Naive thymus-derived CD4-positive, alpha-beta T cell (primary cell): ENCODE data around the gene SEMA4F. TPM values are rescaled to one million over a fixed set of nuclear protein-coding genes. Genes with fewer than 3 reads are reported as not detected.

Source experiments
- ATAC-seq: fragments of 150-1000 bp; cut with Tn5 transposase; 2 replicates; pipeline ENCODE4 v1.10.0; 2021; ENCODE audit warnings: mild to moderate bottlenecking, moderate library complexity
- CTCF ChIA-PET: fragments of 350-600 bp; sonication (Branson Sonifier 250); formaldehyde crosslinking; loops from one replicate; lab custom pipeline; 2021; ENCODE audit warnings: antibody characterized with exemption; lab: Charles Lee
- POLR2A ChIA-PET: fragments of 350-600 bp; sonication (Branson Sonifier 250); formaldehyde crosslinking; loops from one replicate; lab custom pipeline; 2021; ENCODE audit warnings: antibody characterized with exemption, inconsistent platforms; lab: Charles Lee
- DNase-seq, 9 donors: peaks; one replicate each; pipeline versions ENCODE4 v3.0.0 to v3.0.0-alpha.2; 2020 to 2022; ENCODE audit warnings: mixed read lengths in 1 of 9
- H3K27ac ChIP-seq: one replicate; pipeline ENCODE4 v1.7.0; 2013; ENCODE audit warnings: mild to moderate bottlenecking, low read depth, low read length, moderate library complexity
- H3K27me3 ChIP-seq, 2 donors: one replicate each; pipeline ENCODE4 v1.7.0; 2013; ENCODE audit warnings: low read length in 2 of 2, mild to moderate bottlenecking in 2 of 2, moderate library complexity in 2 of 2; ENCODE audit not compliant: control insufficient read depth in 2 of 2, insufficient read depth in 2 of 2
- H3K36me3 ChIP-seq, 3 experiments: 1 replicate in 2 of 3; 2 replicates in 1 of 3; pipeline ENCODE4 v1.7.0; 2013; ENCODE audit warnings: low read length in 3 of 3, mild to moderate bottlenecking in 3 of 3, moderate library complexity in 1 of 3; ENCODE audit not compliant: insufficient read depth in 3 of 3, control insufficient read depth in 2 of 3
- H3K4me1 ChIP-seq, 2 donors: one replicate each; pipeline ENCODE4 v1.7.0; 2013; ENCODE audit warnings: low read length in 2 of 2, mild to moderate bottlenecking in 2 of 2, moderate library complexity in 1 of 2; ENCODE audit not compliant: control insufficient read depth in 2 of 2, insufficient read depth in 2 of 2
- H3K4me3 ChIP-seq: 2 replicates; pipeline ENCODE4 v1.7.0; 2013; ENCODE audit warnings: mild to moderate bottlenecking, low read length
- H3K9me3 ChIP-seq, 3 experiments: 1 replicate in 2 of 3; 2 replicates in 1 of 3; pipeline ENCODE4 v1.7.0; 2013; ENCODE audit warnings: low read length in 3 of 3; ENCODE audit not compliant: control insufficient read depth in 2 of 3
- H3K27ac Mint-ChIP-seq, 9 donors: one replicate each; pipeline ENCODE4 v1.8.0; 2020 to 2022; ENCODE audit warnings: mixed read lengths in 9 of 9, mild to moderate bottlenecking in 8 of 9, moderate library complexity in 5 of 9, inconsistent platforms in 2 of 9
- H3K27me3 Mint-ChIP-seq, 5 donors: one replicate each; pipeline ENCODE4 v1.8.0; 2021 to 2022; ENCODE audit warnings: mixed read lengths in 5 of 5, mild to moderate bottlenecking in 1 of 5
- H3K36me3 Mint-ChIP-seq, 5 donors: one replicate each; pipeline ENCODE4 v1.8.0; 2020 to 2022; ENCODE audit warnings: mixed read lengths in 5 of 5, mild to moderate bottlenecking in 3 of 5, inconsistent platforms in 1 of 5
- H3K4me1 Mint-ChIP-seq, 7 donors: one replicate each; pipeline ENCODE4 v1.8.0; 2020 to 2022; ENCODE audit warnings: mixed read lengths in 7 of 7, mild to moderate bottlenecking in 3 of 7, inconsistent platforms in 1 of 7
- H3K4me3 Mint-ChIP-seq, 10 donors: one replicate each; pipeline ENCODE4 v1.8.0; 2020 to 2022; ENCODE audit warnings: mild to moderate bottlenecking in 10 of 10, mixed read lengths in 10 of 10, moderate library complexity in 6 of 10, inconsistent platforms in 2 of 10
- H3K9me3 Mint-ChIP-seq, 11 donors: one replicate each; pipeline ENCODE4 v1.8.0; 2020 to 2022; ENCODE audit warnings: mixed read lengths in 11 of 11, mild to moderate bottlenecking in 4 of 11, inconsistent platforms in 1 of 11, moderate library complexity in 1 of 11
- intact Hi-C, 2 donors: fragments of 100-400 bp; cut with micrococcal nuclease; formaldehyde crosslinking; loops; one replicate each; pipeline ENCODE4 v1.15.1; 2023
- polyA plus RNA-seq, 2 donors: library from polyadenylated mRNA; unstranded; fragments of 300-500 nt; fragmentation: Illumina TruSeq; gene quantifications; one replicate each; pipeline ENCODE4 v1.2.3, GENCODE V29; 2021
- total RNA-seq, 6 experiments: library from RNA in 5 of 6; stranded (reverse) in 5 of 6; gene quantifications; 1 replicate in 5 of 6; 2 replicates in 1 of 6; pipeline ENCODE4 v1.2.3 and lab custom pipeline; 2021 to 2026

SEMA4F gene
- total and polyA plus RNA-seq, 7 experiments from 2014 or later: 5.7 to 23.6 (median 8.6) TPM

- H3K36me3 ChIP-seq: no peaks in the 10 kb centered on the region
- H3K4me1 ChIP-seq: no peaks in the 10 kb centered on the region
- DNase-seq (no peak), ATAC-seq (no peak)
- Mint-ChIP-seq H3K9me3 (peaks cover 0 to 12% (median under 1%) of the 10 kb centered on the region in 11 donors), H3K36me3 (no peaks in the 10 kb centered on the region), H3K27me3 (peaks cover 5 to 30% (median 6%) of the 10 kb centered on the region in 5 donors), H3K27ac (no peak overlapping the region), H3K4me3 (no peak overlapping the region), H3K4me1 (no peaks in the 10 kb centered on the region)
- H3K27ac ChIP-seq: no peak overlapping the region
- H3K9me3 ChIP-seq: no peaks in the 10 kb centered on the region
- intact Hi-C loops: no loop called here
- H3K27me3 ChIP-seq: no peaks in the 10 kb centered on the region
- H3K4me3 ChIP-seq: no peak overlapping the region
- CTCF ChIA-PET: no interaction called here
- POLR2A ChIA-PET: no interaction called here
Measured at GRCh38 chr2:74725287-74725686, 71.2 kb downstream of the SEMA4F start.

DNA sequence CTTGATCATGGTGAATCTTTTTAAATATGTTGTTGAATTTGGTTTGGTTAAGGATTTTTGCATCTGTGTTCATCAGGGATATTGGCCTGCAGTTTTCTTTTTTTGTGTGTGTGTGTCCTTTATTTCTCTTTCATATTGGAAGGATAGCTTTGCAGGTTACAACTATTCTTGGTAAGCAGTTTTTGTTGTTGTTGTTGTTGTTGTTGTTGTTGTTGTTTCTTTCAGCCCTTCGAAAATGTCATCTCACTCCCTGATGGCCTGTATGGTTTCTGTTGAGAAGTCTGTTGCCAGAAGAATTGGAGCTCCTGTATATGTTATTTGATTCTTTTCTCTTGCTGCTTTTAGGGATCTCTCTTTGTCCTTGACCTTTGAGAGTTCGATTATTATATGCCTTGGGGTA lies 74.8 kb downstream of the SEMA4F start:
- no peaks in the 10 kb centered on the region for H3K36me3 Mint-ChIP-seq
- H3K4me3 Mint-ChIP-seq: no peak overlapping the region
- intact Hi-C loops: no loop called here
- DNase-seq (no peak), ATAC-seq (no peak)
- peaks cover 0 to 18% (median 3%) of the 10 kb centered on the region in 11 donors for H3K9me3 Mint-ChIP-seq
- ChIA-PET POLR2A (no interaction called here), CTCF (no interaction called here)
- H3K27me3 Mint-ChIP-seq: peaks cover 0 to 32% (median 8%) of the 10 kb centered on the region in 5 donors
- no peaks in the 10 kb centered on the region for H3K4me1 ChIP-seq
- no peaks in the 10 kb centered on the region for H3K27me3 ChIP-seq
- H3K27ac Mint-ChIP-seq: no peak overlapping the region
- H3K27ac ChIP-seq: no peak overlapping the region
- H3K9me3 ChIP-seq: no peaks in the 10 kb centered on the region
- H3K4me1 Mint-ChIP-seq: no peaks in the 10 kb centered on the region
- H3K4me3 ChIP-seq: no peak overlapping the region
- H3K36me3 ChIP-seq: no peaks in the 10 kb centered on the region

- H3K4me1 Mint-ChIP-seq: peaks cover 0 to 7% (median 5%) of the 10 kb centered on the region in 7 donors
- intact Hi-C loops: no loop called here
- CTCF ChIA-PET: no interaction called here
- H3K4me1 ChIP-seq: no peaks in the 10 kb centered on the region
- H3K4me3 Mint-ChIP-seq: no peak overlapping the region
- H3K9me3 ChIP-seq: no peaks in the 10 kb centered on the region
- no peak overlapping the region for H3K27ac Mint-ChIP-seq
- peaks cover 0 to 18% (median 4%) of the 10 kb centered on the region in 11 donors for H3K9me3 Mint-ChIP-seq
- POLR2A ChIA-PET: no interaction called here
- H3K27me3 Mint-ChIP-seq: peaks cover 0 to 34% (median 15%) of the 10 kb centered on the region in 5 donors
- no peak for DNase-seq
- no peaks in the 10 kb centered on the region for H3K27me3 ChIP-seq
- ATAC-seq: no peak
- no peak overlapping the region for H3K4me3 ChIP-seq
- no peak overlapping the region for H3K27ac ChIP-seq
- H3K36me3 ChIP-seq: no peaks in the 10 kb centered on the region
- H3K36me3 Mint-ChIP-seq: no peaks in the 10 kb centered on the region
Measured at GRCh38 chr2:74730530-74730929, 76.5 kb downstream of the SEMA4F start.

Other genes with a start within 250 kb of the SEMA4F start
- gene C2orf81, start 232.6 kb upstream of the SEMA4F start, total RNA-seq: 10 to 100 TPM in 1 of 5 experiments, 1 to 10 TPM in 4; 4.3 to 10.5 (median 6.8) TPM
- gene C2orf81, start 232.6 kb upstream of the SEMA4F start, polyA plus RNA-seq: 1 to 10 TPM; 7.9 to 8.6 TPM
- 10 to 100 TPM; 26.5 to 78.5 (median 30.8) TPM for gene WDR54, start 232.5 kb upstream of the SEMA4F start, total RNA-seq
- gene WDR54, start 232.5 kb upstream of the SEMA4F start, polyA plus RNA-seq: 10 to 100 TPM; 38.8 to 68.2 TPM
- 1 to 10 TPM in 2 of 5 experiments, under 1 TPM in 1, not detected in 2; 0.97 to 1.5 (median 1.3) TPM for gene RTKN, start 212.3 kb upstream of the SEMA4F start, total RNA-seq
- gene RTKN, start 212.3 kb upstream of the SEMA4F start, polyA plus RNA-seq: under 1 TPM; 0.26 to 0.28 TPM
- gene INO80B, start 199.2 kb upstream of the SEMA4F start, total RNA-seq: 10 to 100 TPM; 42.1 to 96.5 (median 46.8) TPM
- 10 to 100 TPM; 11.6 TPM for gene INO80B, start 199.2 kb upstream of the SEMA4F start, polyA plus RNA-seq
- gene WBP1, start 195.8 kb upstream of the SEMA4F start, total RNA-seq: 100 to 1,000 TPM in 2 of 5 experiments, 10 to 100 TPM in 3; 53.6 to 127 (median 85.4) TPM
- gene WBP1, start 195.8 kb upstream of the SEMA4F start, polyA plus RNA-seq: 10 to 100 TPM; 33.3 to 45.4 TPM
- 10 to 100 TPM; 61.0 to 88.5 (median 74.3) TPM for gene MOGS, start 188.9 kb upstream of the SEMA4F start, total RNA-seq
- 10 to 100 TPM; 31.2 to 40.7 TPM for gene MOGS, start 188.9 kb upstream of the SEMA4F start, polyA plus RNA-seq
- gene MRPL53, start 181.6 kb upstream of the SEMA4F start, total RNA-seq: 100 to 1,000 TPM in 2 of 5 experiments, 10 to 100 TPM in 3; 45.7 to 108 (median 94.5) TPM
- gene MRPL53, start 181.6 kb upstream of the SEMA4F start, polyA plus RNA-seq: 100 to 1,000 TPM; 138 to 175 TPM
- gene CCDC142, start 171.2 kb upstream of the SEMA4F start, total RNA-seq: 10 to 100 TPM; 21.4 to 75.2 (median 33.8) TPM
- gene CCDC142, start 171.2 kb upstream of the SEMA4F start, polyA plus RNA-seq: 10 to 100 TPM; 13.1 to 23.9 TPM
- gene TTC31, start 171.2 kb upstream of the SEMA4F start, total RNA-seq: 10 to 100 TPM; 35.5 to 50.4 (median 43.6) TPM
- 10 to 100 TPM; 19.8 to 24.5 TPM for gene TTC31, start 171.2 kb upstream of the SEMA4F start, polyA plus RNA-seq
- gene LBX2, start 154.6 kb upstream of the SEMA4F start, total RNA-seq: under 1 TPM in 2 of 5 experiments, not detected in 3; 0.44 to 0.65 TPM
- gene LBX2, start 154.6 kb upstream of the SEMA4F start, polyA plus RNA-seq: not detected
- 10 to 100 TPM; 25.7 to 37.0 (median 31.2) TPM for gene PCGF1, start 146.6 kb upstream of the SEMA4F start, total RNA-seq
- gene PCGF1, start 146.6 kb upstream of the SEMA4F start, polyA plus RNA-seq: 10 to 100 TPM in 1 of 2 donors, 1 to 10 TPM in 1; 9.0 to 25.0 TPM
- under 1 TPM in 2 of 5 experiments, not detected in 3; 0.34 to 0.66 TPM for gene TLX2, start 139.8 kb upstream of the SEMA4F start, total RNA-seq
- gene TLX2, start 139.8 kb upstream of the SEMA4F start, polyA plus RNA-seq: not detected
- under 1 TPM; 0.13 to 0.95 (median 0.59) TPM for gene DQX1, start 128.0 kb upstream of the SEMA4F start, total RNA-seq
- gene DQX1, start 128.0 kb upstream of the SEMA4F start, polyA plus RNA-seq: not detected
- gene AUP1, start 124.5 kb upstream of the SEMA4F start, total RNA-seq: 100 to 1,000 TPM; 121 to 160 (median 144) TPM
- gene AUP1, start 124.5 kb upstream of the SEMA4F start, polyA plus RNA-seq: 10 to 100 TPM; 69.7 to 73.6 TPM
- gene HTRA2, start 124.3 kb upstream of the SEMA4F start, total RNA-seq: 10 to 100 TPM; 16.9 to 46.2 (median 37.7) TPM
- 10 to 100 TPM; 22.4 to 22.6 TPM for gene HTRA2, start 124.3 kb upstream of the SEMA4F start, polyA plus RNA-seq
- gene LOXL3, start 100.3 kb upstream of the SEMA4F start, total RNA-seq: 1 to 10 TPM in 2 of 5 experiments, under 1 TPM in 3; 0.50 to 6.9 (median 0.81) TPM
- under 1 TPM in 1 of 2 donors, not detected in 1; 0.17 TPM for gene LOXL3, start 100.3 kb upstream of the SEMA4F start, polyA plus RNA-seq
- gene DOK1, start 99.5 kb upstream of the SEMA4F start, total RNA-seq: 10 to 100 TPM in 4 of 5 experiments, 1 to 10 TPM in 1; 7.0 to 39.5 (median 32.9) TPM
- gene DOK1, start 99.5 kb upstream of the SEMA4F start, polyA plus RNA-seq: 10 to 100 TPM; 11.8 to 24.2 TPM
- gene M1AP, start 5.9 kb upstream of the SEMA4F start, total RNA-seq: under 1 TPM in 1 of 5 experiments, not detected in 4; 0.39 TPM
- not detected for gene M1AP, start 5.9 kb upstream of the SEMA4F start, polyA plus RNA-seq
- gene HK2, start 179.9 kb downstream of the SEMA4F start, total RNA-seq: 10 to 100 TPM; 11.1 to 74.6 (median 17.7) TPM
- gene HK2, start 179.9 kb downstream of the SEMA4F start, polyA plus RNA-seq: 1 to 10 TPM; 3.6 to 6.3 TPM